Choroid plexus epithelial cell (primary cell): ENCODE results near the gene DAG1.

Source experiments
- DNase-seq: peaks from one replicate; pipeline ENCODE4 v3.0.0-alpha.2; 2010; ENCODE audit warnings: low read depth
- H3K4me3 ChIP-seq: 2 replicates; pipeline ENCODE4 v1.5.1; 2011; ENCODE audit warnings: low read depth, mild to moderate bottlenecking, control low read depth, low read length, moderate library complexity
- CTCF ChIP-seq: conservative IDR thresholded peaks from 2 replicates; pipeline ENCODE4 v1.5.1; 2011; ENCODE audit warnings: low read depth, mild to moderate bottlenecking, control low read depth, inconsistent platforms, low read length, moderate library complexity

The DAG1 gene

GRCh38 chr3:49469936-49470713 is at the start of gene DAG1:
Gene DAG1 (plus strand): TSS chr3:49470267. CDS start chr3:49510535, 40,268 bp downstream.
- peak within 1 kb of the TSS; percentile 79 for H3K4me3 ChIP-seq
- no peak for TF ChIP-seq CTCF
- peak; percentile 97 for DNase-seq

GRCh38 chr3:49421890-49422378 is 48.1 kb upstream of the DAG1 start:
- no peak for TF ChIP-seq CTCF
- peak overlapping the region; percentile 37 for H3K4me3 ChIP-seq
- DNase-seq, result no peak

GRCh38 chr3:49422379-49423248 is 47.5 kb upstream of the DAG1 start, which contains the start of gene AMT:
Gene AMT (minus strand): TSS chr3:49422473. CDS start chr3:49422450, 23 bp downstream.
- H3K4me3 ChIP-seq, result peak within 1 kb of the TSS; percentile 37
- TF ChIP-seq CTCF, result peak; percentile 5
- DNase-seq, result peak; percentile 47

DNA sequence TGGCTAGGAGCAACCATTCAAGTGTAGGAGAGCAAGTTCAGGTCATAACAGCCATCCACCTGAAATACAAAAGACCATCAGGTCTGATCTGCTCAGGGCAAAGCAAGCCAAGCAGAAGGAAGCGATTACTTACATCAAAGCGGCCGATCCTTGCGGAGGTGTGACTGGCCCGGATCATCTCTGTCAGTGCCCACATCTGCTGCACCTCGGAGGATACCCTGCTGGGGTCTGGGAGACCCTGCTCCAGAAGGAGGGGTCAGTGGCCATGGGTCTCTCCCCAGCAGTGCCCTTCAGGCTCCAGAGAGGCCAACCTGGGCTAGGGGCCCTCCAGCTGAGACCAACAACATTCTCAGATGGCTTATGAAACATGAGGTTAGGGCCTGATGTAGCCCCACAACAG is 45.3 kb upstream of the DAG1 start:
- H3K4me3 ChIP-seq, result no peak overlapping the region
- TF ChIP-seq CTCF, result no peak

DNA sequence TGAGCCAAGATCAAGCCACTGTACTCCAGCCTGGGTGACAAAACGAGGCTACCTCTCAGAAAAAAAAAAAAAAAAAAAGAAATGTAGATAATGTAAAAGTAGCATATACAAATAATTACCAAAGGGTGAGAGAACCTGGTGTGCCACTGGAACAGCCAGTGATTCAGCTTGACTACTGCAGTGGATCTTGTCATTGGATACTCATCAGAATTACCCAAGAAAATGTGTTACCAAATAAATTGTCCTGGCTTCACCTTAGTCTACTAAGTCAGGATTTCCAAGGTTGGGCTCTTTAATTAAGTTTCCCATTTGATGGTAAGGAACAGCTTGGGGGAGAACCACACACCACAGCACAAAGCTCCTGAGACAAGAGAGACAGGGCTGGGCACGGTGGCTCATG is 42.5 kb upstream of the DAG1 start:
- no peak overlapping the region for H3K4me3 ChIP-seq
- no peak for DNase-seq
- no peak for TF ChIP-seq CTCF

More for the DNA sequence above, 45.3 kb upstream of the DAG1 start:
- no peak for DNase-seq

GRCh38 chr3:49428752-49429080 is 41.4 kb upstream of the DAG1 start:
- DNase-seq, result no peak
- peak overlapping the region; percentile 85 for H3K4me3 ChIP-seq

More at GRCh38 chr3:49428752-49429080, 41.4 kb upstream of the DAG1 start:
- TF ChIP-seq CTCF, result peak; percentile 21
